Smooth muscle cell (in vitro differentiated cells): ENCODE data around the gene CBFA2T2. TPM values are rescaled to one million over a fixed set of nuclear protein-coding genes. Genes with fewer than 3 reads are reported as not detected.
"Not testable (repeated sequence)": the region's sequence is repeated elsewhere in the genome, so short reads cannot be mapped to it uniquely, and the experiment has no call there.

Source experiments
- DNase-seq: peaks from one replicate; lab custom pipeline; 2025; ENCODE audit not compliant: unreplicated experiment; lab: John Stamatoyannopoulos, UW
- H2AFZ ChIP-seq: fragments of 200-600 bp; sonication (generic); 2 replicates; pipeline ENCODE4 v1.6.0; 2016; ENCODE audit warnings: antibody characterized with exemption, low read depth, mild to moderate bottlenecking
- H3F3A ChIP-seq: fragments of 200-600 bp; sonication (generic); 2 replicates; pipeline ENCODE4 v1.6.0; 2017; ENCODE audit warnings: antibody characterized with exemption, low read depth
- H3K27ac ChIP-seq: fragments of 200-600 bp; sonication (generic); 2 replicates; pipeline ENCODE4 v1.5.1; 2016; ENCODE audit warnings: low read depth, mild to moderate bottlenecking
- H3K27me3 ChIP-seq: fragments of 200-600 bp; sonication (generic); 2 replicates; pipeline ENCODE4 v1.6.1; 2016; ENCODE audit warnings: low read depth, mild to moderate bottlenecking
- H3K36me3 ChIP-seq: fragments of 200-600 bp; sonication (generic); 2 replicates; pipeline ENCODE4 v1.5.1; 2016; ENCODE audit warnings: low read depth
- H3K4me1 ChIP-seq: fragments of 200-600 bp; sonication (generic); 2 replicates; pipeline ENCODE4 v1.5.1; 2016; ENCODE audit warnings: low read depth
- H3K4me2 ChIP-seq: fragments of 200-600 bp; sonication (generic); 2 replicates; pipeline ENCODE4 v1.6.0; 2016; ENCODE audit warnings: mild to moderate bottlenecking
- H3K4me3 ChIP-seq: fragments of 200-600 bp; sonication (generic); 2 replicates; pipeline ENCODE4 v1.5.1; 2016; ENCODE audit warnings: mild to moderate bottlenecking
- H3K79me2 ChIP-seq: fragments of 200-600 bp; sonication (generic); 2 replicates; pipeline ENCODE4 v1.6.0; 2016; ENCODE audit warnings: low read depth, mild to moderate bottlenecking
- H3K9ac ChIP-seq: fragments of 200-600 bp; sonication (generic); 2 replicates; pipeline ENCODE4 v1.6.0; 2016; ENCODE audit warnings: low read depth
- H3K9me3 ChIP-seq: fragments of 200-600 bp; sonication (generic); replicated peaks from 2 replicates; pipeline ENCODE4 v1.5.1; 2016; ENCODE audit warnings: low read depth
- H4K20me1 ChIP-seq: fragments of 200-600 bp; sonication (generic); 2 replicates; pipeline ENCODE4 v1.6.0; 2016; ENCODE audit warnings: low read depth
- CTCF ChIP-seq: fragments of 200-600 bp; sonication (generic); IDR thresholded peaks from 2 replicates; pipeline ENCODE4 v1.5.1; 2017; ENCODE audit warnings: borderline replicate concordance, mild to moderate bottlenecking, antibody characterized with exemption; ENCODE audit not compliant: insufficient read depth, poor library complexity, severe bottlenecking
- WGBS: methylation state at CpG from one replicate; pipeline ENCODE4 v1.1.7; 2016; ENCODE audit warnings: low lambda C conversion rate; 5-methylcytosine and 5-hydroxymethylcytosine counted together
- polyA plus RNA-seq: library from polyadenylated mRNA; unstranded; fragments of >200 nt; fragmentation: Nextera tagmentation; extraction: Ambion mirVana; gene quantifications from 2 replicates; pipeline ENCODE4 v1.2.1, GENCODE V29; 2016
- total RNA-seq: library from RNA; depleted of rRNA; stranded (reverse); fragments of >200 nt; gene quantifications from 2 replicates; pipeline ENCODE4 v1.2.3, GENCODE V29; 2014

CBFA2T2 gene
- total and polyA plus RNA-seq, 2 experiments from 2014 or later, result 18.2 to 41.6 TPM

DNA sequence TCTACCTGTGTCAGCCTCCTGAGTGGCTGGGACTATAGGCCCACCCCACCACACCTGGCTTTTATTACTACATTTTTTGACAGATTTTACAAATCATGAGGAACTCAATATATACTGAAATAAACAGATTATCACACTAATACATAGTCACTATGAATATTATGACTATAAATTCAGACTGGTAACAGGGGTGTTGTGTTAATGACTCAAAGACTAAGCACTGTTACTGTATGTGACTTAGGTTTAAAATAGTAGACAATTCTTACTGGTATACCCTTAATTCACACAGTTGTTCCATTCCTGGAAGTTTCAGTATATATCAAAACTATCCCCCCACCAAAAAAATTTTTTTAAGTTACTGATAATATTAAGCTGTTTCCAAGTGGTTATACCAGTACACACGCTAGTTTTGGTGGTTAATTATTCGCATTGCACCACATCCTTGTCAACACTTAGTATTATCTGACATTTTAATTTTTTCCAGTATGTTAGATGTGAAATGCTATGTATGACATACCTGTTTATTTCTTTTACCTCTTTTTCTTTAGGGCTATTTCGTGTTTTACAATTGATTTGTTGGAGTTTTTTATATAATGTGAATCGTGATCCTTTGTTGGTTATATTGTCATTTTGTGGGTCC lies 137.8 kb downstream of the CBFA2T2 start:
- no peak overlapping the region for H3K4me2 ChIP-seq
- H3K27me3 ChIP-seq, result no peaks in the 10 kb centered on the region
- no peaks in the 10 kb centered on the region for H3K9me3 ChIP-seq
- H3K9ac ChIP-seq, result no peak overlapping the region
- H3K4me3 ChIP-seq, result no peak overlapping the region
- peaks cover 6% of the 10 kb centered on the region for H4K20me1 ChIP-seq
- TF ChIP-seq CTCF, result no peak
- DNase-seq, result no peak
- no peaks in the 10 kb centered on the region for H3F3A ChIP-seq
- 99% methylated on average over 4 of the region's 4 CpGs for WGBS
- no peaks in the 10 kb centered on the region for H3K79me2 ChIP-seq
- H3K27ac ChIP-seq, result no peak overlapping the region
- H3K36me3 ChIP-seq, result peaks cover 44% of the 10 kb centered on the region
- H3K4me1 ChIP-seq, result no peaks in the 10 kb centered on the region
- no peak overlapping the region for H2AFZ ChIP-seq

GRCh38 chr20:33629533-33629932 lies 139.6 kb downstream of the CBFA2T2 start:
- Histone ChIP-seq H3K79me2 (no peaks in the 10 kb centered on the region), H3K27ac (no peak overlapping the region), H3K27me3 (no peaks in the 10 kb centered on the region), H2AFZ (no peak overlapping the region), H3K9me3 (no peaks in the 10 kb centered on the region), H3K9ac (no peak overlapping the region), H3K36me3 (peaks cover 41% of the 10 kb centered on the region), H3K4me3 (no peak overlapping the region), H4K20me1 (peaks cover 3% of the 10 kb centered on the region), H3K4me1 (no peaks in the 10 kb centered on the region), H3F3A (no peaks in the 10 kb centered on the region), H3K4me2 (no peak overlapping the region)
- no peak for TF ChIP-seq CTCF
- WGBS, result 95% methylated on average over 10 of the region's 10 CpGs
- no peak for DNase-seq

DNA sequence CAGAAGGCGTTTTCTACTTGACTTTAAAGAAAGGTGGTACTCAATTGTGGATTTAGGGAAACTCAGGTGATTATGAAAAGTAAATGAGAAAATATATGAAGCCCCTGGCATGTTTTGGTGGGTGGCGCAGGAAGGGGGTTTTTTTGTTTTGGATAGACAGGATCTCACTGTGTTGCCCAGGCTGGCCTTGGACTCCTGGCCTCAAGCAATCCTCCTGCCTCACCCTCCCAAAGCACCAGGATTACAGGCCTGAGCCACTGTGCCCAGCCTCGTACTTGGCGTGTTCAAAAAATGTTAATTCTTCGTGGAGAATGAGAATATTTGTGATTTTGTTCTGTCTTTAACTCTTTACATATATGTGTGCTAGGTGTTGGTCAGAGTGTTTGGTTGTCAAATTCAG lies 140.1 kb downstream of the CBFA2T2 start:
- Histone ChIP-seq H2AFZ (no peak overlapping the region), H3K36me3 (peaks cover 37% of the 10 kb centered on the region), H3K4me2 (no peak overlapping the region), H3K9ac (no peak overlapping the region), H3K27me3 (no peaks in the 10 kb centered on the region), H3K4me1 (no peaks in the 10 kb centered on the region), H3K79me2 (no peaks in the 10 kb centered on the region), H3F3A (no peaks in the 10 kb centered on the region), H4K20me1 (peaks cover 3% of the 10 kb centered on the region), H3K4me3 (no peak overlapping the region), H3K9me3 (no peaks in the 10 kb centered on the region), H3K27ac (no peak overlapping the region)
- DNase-seq, result no peak
- TF ChIP-seq CTCF, result no peak
- 89% methylated on average over 5 of the region's 5 CpGs for WGBS

- DNase-seq, result no peak
These were observed 140.6 kb downstream of the CBFA2T2 start for GRCh38 chr20:33630507-33630906.

DNA sequence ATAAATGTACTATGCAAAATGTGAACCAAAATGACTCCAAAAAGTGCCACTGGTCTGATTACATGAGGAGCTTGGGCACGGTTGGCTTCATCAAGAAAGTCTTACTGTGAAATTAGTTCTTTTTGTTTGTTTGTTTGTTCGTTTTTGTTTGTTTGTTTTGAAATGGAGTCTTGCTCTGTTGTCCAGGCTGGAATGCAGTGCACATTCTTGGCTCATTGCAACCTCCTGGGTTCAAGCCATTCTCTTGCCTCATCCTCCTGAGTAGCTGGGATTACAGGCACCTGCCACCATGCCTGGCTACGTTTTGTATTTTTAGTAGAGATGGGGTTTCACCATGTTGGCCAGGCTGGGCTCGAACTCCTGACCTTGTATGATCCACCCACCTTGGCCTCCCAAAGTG lies 142.0 kb downstream of the CBFA2T2 start:
- H3K36me3 ChIP-seq, result peaks cover 31% of the 10 kb centered on the region
- DNase-seq, H3K27ac ChIP-seq, H3F3A ChIP-seq, H3K4me2 ChIP-seq, H3K79me2 ChIP-seq, H3K27me3 ChIP-seq, H3K4me1 ChIP-seq, H2AFZ ChIP-seq, H3K9me3 ChIP-seq, H3K9ac ChIP-seq, H3K4me3 ChIP-seq, H4K20me1 ChIP-seq: not testable (repeated sequence)
- WGBS, result 94% methylated on average over 4 of the region's 4 CpGs

More at GRCh38 chr20:33630507-33630906, 140.6 kb downstream of the CBFA2T2 start:
- no peak overlapping the region for H3K27ac ChIP-seq
- no peaks in the 10 kb centered on the region for H3K79me2 ChIP-seq
- H3K36me3 ChIP-seq, result peaks cover 31% of the 10 kb centered on the region
- no peak overlapping the region for H2AFZ ChIP-seq
- no peak overlapping the region for H3K9ac ChIP-seq
- no peak overlapping the region for H3K4me3 ChIP-seq
- H3K9me3 ChIP-seq, result no peaks in the 10 kb centered on the region
- TF ChIP-seq CTCF, result no peak
- no peaks in the 10 kb centered on the region for H3K4me1 ChIP-seq
- H3K27me3 ChIP-seq, result no peaks in the 10 kb centered on the region
- WGBS, result 80% methylated on average over 4 of the region's 4 CpGs
- H3F3A ChIP-seq, result no peaks in the 10 kb centered on the region
- peaks cover 3% of the 10 kb centered on the region for H4K20me1 ChIP-seq
- H3K4me2 ChIP-seq, result no peak overlapping the region
